Measurements from ENCODE around the gene AJM1. TPM values are rescaled to one million over a fixed set of nuclear protein-coding genes. Genes with fewer than 3 reads are reported as not detected.

Gene AJM1
- total RNA-seq, 1 experiment from 2014 or later = 1.8 TPM

DNA sequence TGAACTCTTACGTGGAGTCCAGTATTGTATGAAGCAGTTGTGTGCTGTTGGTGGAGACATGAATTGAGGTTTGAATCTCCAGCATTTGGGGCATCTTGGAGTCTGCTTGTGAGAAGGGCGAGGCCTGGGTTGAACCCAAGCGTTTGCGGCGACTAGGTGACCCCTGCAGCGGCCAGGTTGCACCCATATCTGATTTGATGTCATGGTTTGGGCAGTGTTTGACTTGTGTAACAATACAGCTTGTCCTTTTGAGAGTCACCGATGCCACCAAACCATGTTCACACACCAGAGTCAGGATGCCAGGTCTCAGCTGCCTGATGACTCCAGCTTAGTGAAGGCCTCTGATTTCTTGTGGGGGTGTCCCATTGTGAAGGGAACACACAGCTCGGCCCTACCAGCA is 46.2 kb downstream of the AJM1 start:
- DNase-seq = no peak
- Histone ChIP-seq H3K27me3 (ENCODE audit: insufficient read depth, low read length) (no peaks in the 10 kb centered on the region), H3T11ph (ENCODE audit: low read length) (no peak overlapping the region), H4K91ac (ENCODE audit: insufficient read length, low read depth, low read length) (no peak overlapping the region), H3K23me2 (ENCODE audit: insufficient read length, low read depth, low read length, poor library complexity, severe bottlenecking) (peaks cover 4% of the 10 kb centered on the region), H3K79me1 (ENCODE audit: insufficient read depth, low read depth, low read length, poor library complexity, severe bottlenecking) (peaks cover 13% of the 10 kb centered on the region), H4K5ac (ENCODE audit: insufficient read length, low read depth, low read length) (no peak overlapping the region), H2BK12ac (ENCODE audit: insufficient read length, low read depth, low read length) (no peak overlapping the region), H3K23ac (ENCODE audit: insufficient read length, low read depth, low read length) (no peak overlapping the region), H4K20me1 (ENCODE audit: control insufficient read depth, insufficient read depth, insufficient read length) (no peaks in the 10 kb centered on the region), H3K9ac (ENCODE audit: extremely low read depth, insufficient read length, low read length) (no peak overlapping the region), H3K56ac (ENCODE audit: insufficient read length, low read depth, low read length) (no peak overlapping the region), H3K4me2 (ENCODE audit: insufficient read depth, insufficient read length, low read length) (no peak overlapping the region), H3K4ac (ENCODE audit: low read depth, low read length) (no peak overlapping the region), H3K4me1 (ENCODE audit: insufficient read depth, low read length) (no peaks in the 10 kb centered on the region; the same call in 1 of the 2 replicates), H2BK120ac (ENCODE audit: low read depth, low read length, poor library complexity, severe bottlenecking) (no peak overlapping the region), H2AFZ (ENCODE audit: low read length) (no peak overlapping the region), H2AK5ac (ENCODE audit: insufficient read length, low read length) (no peak overlapping the region), H2BK15ac (ENCODE audit: low read depth, low read length) (no peak overlapping the region), H2BK20ac (ENCODE audit: low read depth, low read length, poor library complexity, severe bottlenecking) (no peak overlapping the region), H2BK5ac (ENCODE audit: insufficient read length, low read length) (no peak overlapping the region), H3K27ac (ENCODE audit: insufficient read length, low read depth, low read length) (no peak overlapping the region), H3K9me3 (ENCODE audit: control insufficient read depth, low read depth, low read length) (no peaks in the 10 kb centered on the region), H3K14ac (ENCODE audit: insufficient read depth, low read length) (no peak overlapping the region), H4K8ac (replicated peaks; ENCODE audit: insufficient read length, low read depth, low read length) (no peak overlapping the region), H3K18ac (ENCODE audit: insufficient read length, low read depth, low read length) (no peak overlapping the region), H3K79me2 (ENCODE audit: insufficient read depth, low read length) (peaks cover 10% of the 10 kb centered on the region; the same call in 1 of the 2 replicates)
- H3K36me3 Mint-ChIP-seq (ENCODE audit: insufficient read depth in 1 of 3, low read depth in 3 of 3) = peaks cover 4 to 23% (median 23%) of the 10 kb centered on the region in 3 experiments; a peak in 5 of 7 replicates
- peaks cover 7 to 13% of the 10 kb centered on the region in 2 experiments for H3K4me1 Mint-ChIP-seq
- TF ChIP-seq, protein P1, sequence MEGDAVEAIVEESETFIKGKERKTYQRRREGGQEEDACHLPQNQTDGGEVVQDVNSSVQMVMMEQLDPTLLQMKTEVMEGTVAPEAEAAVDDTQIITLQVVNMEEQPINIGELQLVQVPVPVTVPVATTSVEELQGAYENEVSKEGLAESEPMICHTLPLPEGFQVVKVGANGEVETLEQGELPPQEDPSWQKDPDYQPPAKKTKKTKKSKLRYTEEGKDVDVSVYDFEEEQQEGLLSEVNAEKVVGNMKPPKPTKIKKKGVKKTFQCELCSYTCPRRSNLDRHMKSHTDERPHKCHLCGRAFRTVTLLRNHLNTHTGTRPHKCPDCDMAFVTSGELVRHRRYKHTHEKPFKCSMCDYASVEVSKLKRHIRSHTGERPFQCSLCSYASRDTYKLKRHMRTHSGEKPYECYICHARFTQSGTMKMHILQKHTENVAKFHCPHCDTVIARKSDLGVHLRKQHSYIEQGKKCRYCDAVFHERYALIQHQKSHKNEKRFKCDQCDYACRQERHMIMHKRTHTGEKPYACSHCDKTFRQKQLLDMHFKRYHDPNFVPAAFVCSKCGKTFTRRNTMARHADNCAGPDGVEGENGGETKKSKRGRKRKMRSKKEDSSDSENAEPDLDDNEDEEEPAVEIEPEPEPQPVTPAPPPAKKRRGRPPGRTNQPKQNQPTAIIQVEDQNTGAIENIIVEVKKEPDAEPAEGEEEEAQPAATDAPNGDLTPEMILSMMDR (conservative IDR thresholded peaks at IDR 0.05) = no peak
- H3K9me3 Mint-ChIP-seq = no peaks in the 10 kb centered on the region
- H3K27me3 Mint-ChIP-seq (ENCODE audit: low read depth) = no peaks in the 10 kb centered on the region
- H3K27ac Mint-ChIP-seq = no peak overlapping the region
- WGBS (ENCODE audit: extremely low coverage, insufficient read length, low lambda C conversion rate) = no CpG with 5 or more reads among the region's 8 CpGs
- H3K4me3 Mint-ChIP-seq = no peak overlapping the region
